Loucy (cell line): ENCODE results near the gene UBE2F.

ENCODE experiments used
- EZH2phosphoT487 ChIP-seq: fragments of 200-600 bp; IDR thresholded peaks from 2 replicates; pipeline ENCODE4 v1.6.1; 2018; ENCODE audit warnings: antibody characterized with exemption, mild to moderate bottlenecking, moderate library complexity, borderline replicate concordance
- TF ChIP-seq, protein P1 (sequence below): fragments of 200-600 bp; sonication (generic); conservative IDR thresholded peaks from 2 replicates; pipeline ENCODE4 v1.5.1; 2014; ENCODE audit warnings: mild to moderate bottlenecking, antibody characterized with exemption, low read length

DNA sequence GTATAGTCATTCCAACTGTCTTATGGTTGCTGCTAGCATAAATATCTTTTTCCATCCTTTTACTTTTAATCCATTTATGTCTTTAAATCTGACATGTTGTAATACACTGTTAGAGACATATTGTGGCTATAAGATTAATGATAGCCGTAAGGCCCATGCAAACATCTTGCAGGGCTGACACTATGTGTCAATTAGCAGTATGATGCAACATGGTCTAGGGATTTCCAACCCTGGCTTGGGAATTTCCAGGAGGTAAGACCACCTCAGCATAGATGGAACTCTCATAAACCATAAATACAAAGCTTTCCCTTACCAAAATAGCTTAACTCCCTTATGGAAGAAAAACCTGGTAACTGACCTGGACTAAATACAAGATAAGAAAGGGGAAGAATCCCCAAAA is 110.5 kb downstream of the UBE2F start:
- TF ChIP-seq, protein P1, sequence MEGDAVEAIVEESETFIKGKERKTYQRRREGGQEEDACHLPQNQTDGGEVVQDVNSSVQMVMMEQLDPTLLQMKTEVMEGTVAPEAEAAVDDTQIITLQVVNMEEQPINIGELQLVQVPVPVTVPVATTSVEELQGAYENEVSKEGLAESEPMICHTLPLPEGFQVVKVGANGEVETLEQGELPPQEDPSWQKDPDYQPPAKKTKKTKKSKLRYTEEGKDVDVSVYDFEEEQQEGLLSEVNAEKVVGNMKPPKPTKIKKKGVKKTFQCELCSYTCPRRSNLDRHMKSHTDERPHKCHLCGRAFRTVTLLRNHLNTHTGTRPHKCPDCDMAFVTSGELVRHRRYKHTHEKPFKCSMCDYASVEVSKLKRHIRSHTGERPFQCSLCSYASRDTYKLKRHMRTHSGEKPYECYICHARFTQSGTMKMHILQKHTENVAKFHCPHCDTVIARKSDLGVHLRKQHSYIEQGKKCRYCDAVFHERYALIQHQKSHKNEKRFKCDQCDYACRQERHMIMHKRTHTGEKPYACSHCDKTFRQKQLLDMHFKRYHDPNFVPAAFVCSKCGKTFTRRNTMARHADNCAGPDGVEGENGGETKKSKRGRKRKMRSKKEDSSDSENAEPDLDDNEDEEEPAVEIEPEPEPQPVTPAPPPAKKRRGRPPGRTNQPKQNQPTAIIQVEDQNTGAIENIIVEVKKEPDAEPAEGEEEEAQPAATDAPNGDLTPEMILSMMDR, result no peak
- no peak for TF ChIP-seq EZH2phosphoT487
